ENCODE results near the gene AKAP10. TPM values are rescaled to one million over a fixed set of nuclear protein-coding genes. Genes with fewer than 3 reads are reported as not detected.
"Not testable (repeated sequence)": the region's sequence is repeated elsewhere in the genome, so short reads cannot be mapped to it uniquely, and the experiment has no call there.

AKAP10 gene
- total RNA-seq, 1 donor from 2014 or later: 13.8 TPM

DNA sequence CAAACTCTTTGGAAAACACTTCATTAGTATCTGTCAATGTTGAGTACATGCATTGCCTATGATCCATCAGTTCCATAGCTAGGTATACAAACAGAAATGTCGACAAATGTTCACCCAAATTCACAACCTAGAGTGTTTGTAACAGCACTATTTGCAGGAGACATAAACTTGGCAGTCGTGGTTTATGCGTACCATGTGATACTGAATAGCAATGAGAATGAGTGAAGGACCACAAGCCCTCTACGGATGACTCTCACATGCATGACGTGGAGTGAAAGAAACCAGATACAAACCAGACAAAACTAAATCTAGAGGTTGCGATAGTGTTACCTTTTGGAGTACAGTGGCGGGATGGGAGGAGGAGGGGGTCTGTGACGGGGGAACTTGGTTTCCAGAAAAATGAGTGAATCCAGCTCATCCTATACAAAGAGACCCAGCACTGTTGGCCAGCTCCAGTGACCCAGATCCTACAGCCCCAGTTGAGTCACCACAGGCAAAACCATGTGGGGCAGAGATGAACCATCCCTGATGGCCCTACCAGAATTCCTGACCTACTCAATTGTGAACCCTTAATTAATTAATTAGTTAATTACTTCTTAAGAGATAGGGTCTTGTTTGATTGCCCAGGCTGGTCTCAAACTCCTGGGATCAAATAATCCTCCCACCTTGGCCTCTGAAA lies 94.0 kb downstream of the AKAP10 start:
- no peak for ATAC-seq (ENCODE audit: poor library complexity)
- no peak for DNase-seq
- intact Hi-C loops (cut with DNase I): no loop called here

DNA sequence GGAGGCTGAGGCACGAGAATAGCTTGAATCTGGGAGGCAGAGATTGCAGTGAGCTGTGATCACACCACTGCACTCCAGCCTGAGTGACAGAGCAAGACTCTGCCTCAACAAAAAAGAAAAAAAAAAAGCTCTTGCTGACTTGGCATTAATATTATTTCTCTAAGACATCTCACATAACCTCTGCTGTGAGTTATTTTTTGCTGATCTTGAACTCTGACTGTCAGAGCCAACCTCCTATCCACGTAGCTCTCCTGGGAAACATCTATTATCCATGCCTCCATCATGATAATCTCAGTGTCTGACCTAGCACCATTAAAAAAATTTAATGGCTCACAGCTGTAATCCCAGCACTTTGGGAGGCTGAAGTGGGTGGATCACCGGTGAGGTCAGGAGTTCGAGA lies 97.2 kb downstream of the AKAP10 start:
- intact Hi-C loops (cut with DNase I): no loop called here
- DNase-seq: no peak
- ATAC-seq (ENCODE audit: poor library complexity): no peak

DNA sequence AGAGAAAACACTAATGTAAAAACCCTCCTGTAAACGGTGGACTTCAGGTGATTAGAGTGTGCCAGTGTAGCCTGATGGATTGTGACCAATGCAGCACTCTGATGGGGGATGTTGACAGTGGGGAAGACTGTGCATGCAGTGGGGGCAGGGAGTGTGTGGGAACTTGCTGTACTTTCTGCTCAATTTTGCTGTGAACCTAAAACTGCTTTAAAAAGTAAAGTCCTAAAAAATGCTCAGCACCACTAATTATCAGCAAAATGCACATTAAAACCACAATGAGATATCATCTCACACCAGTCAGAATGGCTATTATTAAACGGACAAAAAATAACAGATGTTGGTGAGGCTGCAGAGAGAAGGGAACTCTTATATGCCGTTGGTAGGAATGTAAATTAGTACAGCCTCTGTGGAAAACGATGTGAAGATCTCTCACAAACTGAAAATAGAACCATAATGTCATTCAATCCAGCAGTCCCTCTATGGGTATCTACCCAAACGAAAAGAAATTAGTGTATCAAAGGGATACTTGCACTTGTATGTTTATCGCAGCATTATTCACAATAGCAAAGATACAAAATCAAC lies 100.2 kb downstream of the AKAP10 start:
- no peak for DNase-seq
- no peak for ATAC-seq (ENCODE audit: poor library complexity)
- intact Hi-C loops (cut with DNase I): no loop called here

DNA sequence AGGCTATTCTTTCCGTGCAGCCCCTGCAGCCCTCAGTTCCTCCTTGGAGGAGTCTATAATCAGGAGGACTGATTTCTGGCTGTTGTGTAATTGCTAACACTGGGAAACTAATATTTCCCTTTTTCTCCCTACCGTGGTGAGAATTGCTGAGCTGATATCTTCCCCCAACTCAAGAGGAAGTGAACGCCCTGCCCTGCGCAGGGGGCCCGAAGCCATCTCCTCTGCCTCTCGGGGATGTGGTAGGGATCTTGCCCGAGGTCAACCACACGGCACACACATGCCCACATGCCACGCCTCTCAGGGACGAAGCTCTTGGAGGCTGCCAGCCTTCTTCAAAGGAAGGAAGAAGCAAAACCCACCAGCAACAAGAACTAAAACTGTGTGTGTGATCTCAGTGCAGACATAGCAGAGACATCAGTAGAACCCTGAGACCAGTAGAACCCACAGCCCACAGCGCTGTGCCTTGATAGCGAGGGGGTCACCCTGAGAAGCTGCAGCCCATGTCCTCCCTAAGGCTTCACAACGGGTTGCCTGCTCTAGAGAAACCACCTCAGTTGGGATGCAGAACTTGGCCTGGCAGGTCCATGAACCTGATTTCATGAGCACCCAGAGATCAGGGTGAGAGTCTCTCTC lies 101.0 kb downstream of the AKAP10 start:
- intact Hi-C loops (cut with DNase I): no loop called here
- DNase-seq: peak; percentile 81
- peak; percentile 86 for ATAC-seq (ENCODE audit: poor library complexity)

DNA sequence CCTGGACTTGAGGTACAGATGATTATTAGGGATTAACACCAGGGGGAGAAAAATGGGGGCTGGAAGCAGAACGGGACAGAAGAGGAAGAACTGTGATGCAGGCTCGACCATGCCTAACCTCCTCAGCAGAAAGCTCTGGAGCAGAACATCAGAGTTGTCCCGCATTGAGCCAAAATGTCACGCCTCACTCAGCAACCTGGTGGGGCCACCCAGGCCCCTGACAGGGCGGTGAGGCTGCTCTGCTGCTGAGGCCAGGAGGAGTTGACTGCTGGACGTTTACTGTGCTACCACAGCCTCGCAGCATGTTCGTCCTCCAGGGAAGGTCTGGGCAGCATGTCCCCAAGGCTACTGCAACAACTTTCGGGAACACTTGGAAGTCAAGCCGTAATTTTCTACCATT lies 103.4 kb downstream of the AKAP10 start:
- DNase-seq (no peak), ATAC-seq (ENCODE audit: poor library complexity) (no peak)
- intact Hi-C loops (cut with DNase I): no loop called here

DNA sequence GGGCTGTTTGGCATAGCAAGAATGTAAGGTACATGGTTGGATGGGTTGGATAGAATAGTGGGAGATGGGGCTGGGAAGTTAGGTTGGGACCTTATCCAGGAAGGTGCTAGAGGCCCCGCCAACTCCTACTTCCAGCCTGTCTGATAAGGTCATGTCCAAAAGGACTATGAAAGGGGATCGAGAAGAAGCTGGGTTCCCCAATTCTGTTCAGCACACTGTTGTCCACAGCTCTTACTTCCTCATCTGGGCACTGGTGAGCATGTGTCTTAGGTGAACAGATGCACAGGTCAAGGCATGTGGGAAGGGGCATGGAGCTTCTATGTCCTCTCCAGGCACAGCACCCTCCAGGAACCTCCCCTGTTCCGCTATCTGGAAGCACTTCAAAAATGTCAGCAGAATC lies 104.3 kb downstream of the AKAP10 start:
- intact Hi-C loops (cut with DNase I): no loop called here
- ATAC-seq (ENCODE audit: poor library complexity) (no peak), DNase-seq (no peak)

DNA sequence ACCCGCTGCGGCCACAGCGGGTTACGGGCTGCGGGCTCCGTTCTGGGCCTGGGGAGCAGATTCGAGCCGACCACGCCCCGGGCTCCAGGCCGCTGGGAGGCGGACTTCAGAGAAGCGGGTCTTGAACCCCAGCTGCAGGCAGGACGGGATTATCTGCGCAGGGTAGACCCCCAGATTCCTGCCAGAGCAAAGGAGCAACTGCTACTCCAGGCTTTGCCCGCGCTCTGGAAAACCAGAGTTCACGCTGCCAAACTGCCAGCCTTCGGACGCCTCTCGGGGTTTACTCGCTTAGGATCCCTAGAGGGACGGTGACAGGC lies 109.6 kb downstream of the AKAP10 start:
- intact Hi-C loops (cut with DNase I): no loop called here
- DNase-seq (no peak), ATAC-seq (ENCODE audit: poor library complexity) (no peak)

DNA sequence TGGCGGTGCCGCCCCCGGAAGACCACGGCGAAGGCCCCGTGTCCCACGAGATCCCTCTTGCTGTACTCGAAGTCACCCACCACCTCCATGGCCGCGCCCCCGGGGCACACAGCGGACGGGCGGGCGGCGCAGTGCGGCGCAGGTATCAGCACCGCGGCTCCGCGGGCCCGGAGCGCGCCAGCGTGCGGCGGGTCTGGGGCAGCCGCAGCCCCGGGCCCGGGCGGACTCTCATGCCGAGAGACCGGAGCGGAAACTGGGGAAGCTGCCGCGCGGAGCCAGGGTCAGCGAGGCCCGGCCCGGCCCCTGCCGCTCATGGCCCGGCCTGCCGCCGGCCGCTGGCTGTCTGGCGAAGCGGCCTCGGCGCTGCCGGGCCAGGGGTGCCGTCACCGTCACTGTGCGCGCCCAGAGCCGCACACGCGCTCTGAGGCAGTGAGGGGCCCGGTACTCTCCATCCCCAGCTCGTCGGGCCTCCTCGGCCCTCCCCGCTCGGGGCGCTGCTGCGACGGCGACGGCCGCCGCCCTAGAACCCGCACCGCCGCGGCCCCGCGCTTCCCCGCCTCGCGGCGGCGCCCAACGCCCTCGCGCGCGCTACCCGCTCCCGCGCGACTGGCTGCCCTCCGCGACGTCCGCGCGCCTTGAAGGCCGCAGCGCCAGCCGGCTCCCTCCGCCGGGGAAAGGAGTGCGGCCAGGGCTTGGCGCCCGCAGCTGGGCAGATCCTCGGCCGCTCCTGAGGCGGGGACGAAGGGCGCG lies 110.1 kb downstream of the AKAP10 start, which contains the start of gene ULK2:
ULK2 (minus strand) TSS at position 608 of the 750 bp plus-strand sequence; CDS start at position 89, 519 bp downstream.
- DNase-seq (peak; percentile 77), ATAC-seq (ENCODE audit: poor library complexity) (peak; percentile 89)
- intact Hi-C loops (cut with DNase I): no loop called here

DNA sequence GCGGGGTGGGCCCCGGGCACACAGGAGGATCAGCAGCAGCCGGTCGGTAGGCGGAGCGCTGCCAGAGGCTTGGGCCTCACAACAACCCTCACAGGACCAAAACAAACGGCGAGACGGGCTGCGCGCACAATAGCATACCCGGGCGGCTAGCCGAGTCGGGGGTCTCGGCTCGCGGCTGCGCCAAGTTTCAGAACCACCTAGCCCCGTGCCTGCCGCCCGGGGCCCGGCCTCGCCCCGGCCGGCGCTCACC lies 110.6 kb downstream of the AKAP10 start:
- intact Hi-C loops (cut with DNase I): no loop called here
- DNase-seq (peak; percentile 85), ATAC-seq (ENCODE audit: poor library complexity) (peak; percentile 84)

DNA sequence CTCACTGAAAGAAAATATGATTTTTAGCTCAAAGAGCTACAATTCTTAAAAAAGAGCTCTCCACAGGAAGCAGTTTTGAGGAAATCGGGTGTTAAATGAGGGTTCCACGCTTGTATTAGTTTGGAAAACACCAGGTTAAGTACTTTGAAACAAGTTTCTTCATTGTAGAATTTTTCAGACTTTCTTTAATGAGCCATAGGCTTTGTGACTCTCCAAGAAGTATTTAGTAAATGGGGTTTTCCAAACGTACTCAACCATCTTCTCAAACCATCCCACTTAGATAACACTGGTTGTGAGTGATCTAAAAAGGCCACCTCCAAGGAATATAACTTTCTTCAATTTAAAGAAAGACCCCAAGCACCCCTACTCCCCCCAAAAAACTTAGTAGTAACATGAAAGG lies 112.6 kb downstream of the AKAP10 start:
- DNase-seq: no peak
- no peak for ATAC-seq (ENCODE audit: poor library complexity)
- intact Hi-C loops (cut with DNase I): no loop called here

- intact Hi-C loops (cut with DNase I); ATAC-seq (ENCODE audit: poor library complexity); DNase-seq: not testable (repeated sequence)
Observed at GRCh38 chr17:19860647-19861177, 116.9 kb downstream of the AKAP10 start.

GRCh38 chr17:19857640-19858039 lies 120.0 kb downstream of the AKAP10 start:
- intact Hi-C loops (cut with DNase I): no loop called here
- ATAC-seq (ENCODE audit: poor library complexity): no peak
- DNase-seq: no peak

Other genes with a start within 250 kb of the AKAP10 start
- 0.27 TPM for gene ALDH3A1, start 229.5 kb downstream of the AKAP10 start, total RNA-seq
- 14.6 TPM for gene ULK2, start 109.9 kb downstream of the AKAP10 start, total RNA-seq
- gene SPECC1, start 31.5 kb upstream of the AKAP10 start, total RNA-seq: 8.5 TPM